Measurements from ENCODE around the gene ALKBH5.

Gene ALKBH5

GRCh38 chr17:18229254-18229653 lies 45.6 kb downstream of the ALKBH5 start:
- TF ChIP-seq CTCF (IDR thresholded peaks at IDR 0.05; ENCODE audit: control insufficient read depth, insufficient read depth, low read depth, low read length, missing control alignments) = no peak
- no peak for DNase-seq (ENCODE audit: low read depth)
- no peak overlapping the region for H3K4me3 ChIP-seq (ENCODE audit: control insufficient read depth, low read depth, low read length)

DNA sequence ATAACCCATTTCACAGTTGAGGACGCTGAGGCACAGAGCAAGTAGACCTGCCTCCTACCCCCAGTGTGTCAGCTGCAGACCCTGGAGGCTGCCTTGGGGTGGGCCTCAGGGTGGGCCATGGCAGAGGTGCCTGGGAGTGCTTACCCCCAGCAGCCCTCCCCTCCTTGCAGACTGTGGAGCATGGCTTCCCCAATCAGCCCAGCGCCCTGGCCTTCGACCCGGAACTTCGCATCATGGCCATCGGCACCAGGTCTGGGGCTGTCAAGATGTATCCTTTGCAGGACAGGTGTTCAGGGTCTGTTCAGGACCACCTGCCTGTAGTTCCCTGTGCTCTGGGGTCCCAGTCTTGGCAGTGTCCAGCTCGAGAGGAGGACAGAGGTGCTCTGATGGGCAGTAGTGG lies 46.1 kb downstream of the ALKBH5 start:
- TF ChIP-seq CTCF (IDR thresholded peaks at IDR 0.05; ENCODE audit: control insufficient read depth, insufficient read depth, low read depth, low read length, missing control alignments) = no peak
- H3K4me3 ChIP-seq (ENCODE audit: control insufficient read depth, low read depth, low read length) = no peak overlapping the region
- DNase-seq (ENCODE audit: low read depth) = no peak

DNA sequence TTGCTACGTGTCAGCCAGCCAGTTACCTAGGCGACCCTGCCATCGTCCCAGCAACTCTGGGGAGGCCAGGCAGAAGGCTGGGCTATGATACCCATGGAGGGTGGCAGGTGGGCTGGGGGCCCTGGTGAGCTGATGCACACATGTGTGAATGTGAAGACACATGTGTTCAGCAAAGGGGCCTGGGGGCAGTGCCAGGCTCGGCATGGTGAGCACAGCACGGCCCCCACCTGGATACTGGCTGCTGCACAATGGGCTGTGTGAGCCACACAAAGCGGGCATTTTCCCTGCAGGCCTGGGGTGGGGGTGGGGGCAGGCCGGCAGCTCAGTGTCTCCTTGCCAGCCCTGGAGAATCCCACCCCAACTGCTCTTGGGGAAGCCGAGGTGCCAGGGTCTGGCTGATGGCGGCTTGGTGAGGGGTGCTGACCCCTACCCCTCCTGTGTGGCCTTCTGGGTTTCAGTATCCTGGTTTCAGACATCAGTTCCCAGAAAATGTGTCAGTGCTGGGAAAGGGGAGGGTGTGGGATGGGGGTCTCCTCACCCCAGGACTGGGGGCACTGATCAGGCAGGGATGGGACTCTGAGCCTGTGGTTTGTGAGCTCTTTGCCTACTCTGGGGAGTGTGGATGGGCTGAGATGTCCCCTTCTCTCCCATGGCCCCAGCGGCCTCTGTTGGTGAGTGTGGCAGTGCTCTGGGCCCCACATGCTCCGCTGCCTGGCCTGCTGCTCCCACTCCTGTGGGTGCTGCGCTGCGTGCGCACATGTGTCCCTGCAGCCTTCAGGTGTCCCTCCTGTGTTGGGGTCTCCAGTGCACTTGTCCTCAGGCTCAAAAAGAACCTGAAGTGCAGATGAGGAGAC lies 46.9 kb downstream of the ALKBH5 start:
- no peak for TF ChIP-seq CTCF (IDR thresholded peaks at IDR 0.05; ENCODE audit: control insufficient read depth, insufficient read depth, low read depth, low read length, missing control alignments)
- DNase-seq (ENCODE audit: low read depth) = no peak
- no peak overlapping the region for H3K4me3 ChIP-seq (ENCODE audit: control insufficient read depth, low read depth, low read length)

DNA sequence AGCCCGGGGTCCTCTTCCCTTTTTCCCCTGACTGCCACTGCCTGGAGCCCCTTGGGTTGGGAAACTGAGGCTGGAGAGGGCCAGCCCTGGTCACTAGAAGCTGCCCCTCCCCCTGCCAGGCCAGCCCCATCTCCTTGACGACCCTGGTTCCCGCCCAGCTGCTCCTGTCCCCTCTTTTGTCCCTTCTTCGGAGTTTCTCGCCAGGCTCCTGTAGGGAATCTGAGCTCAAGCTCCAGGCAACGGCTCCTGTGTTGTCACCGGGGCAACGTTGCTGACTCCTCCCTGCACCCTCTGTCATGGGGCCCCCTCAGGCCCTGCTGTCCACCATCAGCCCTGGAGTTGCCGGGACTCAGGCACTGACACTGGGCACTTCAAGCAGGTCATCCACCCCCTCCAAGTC lies 47.5 kb downstream of the ALKBH5 start:
- no peak for TF ChIP-seq CTCF (IDR thresholded peaks at IDR 0.05; ENCODE audit: control insufficient read depth, insufficient read depth, low read depth, low read length, missing control alignments)
- no peak overlapping the region for H3K4me3 ChIP-seq (ENCODE audit: control insufficient read depth, low read depth, low read length)
- no peak for DNase-seq (ENCODE audit: low read depth)

- H3K4me3 ChIP-seq (ENCODE audit: control insufficient read depth, low read depth, low read length) = no peak overlapping the region
- DNase-seq (ENCODE audit: low read depth) = no peak
- no peak for TF ChIP-seq CTCF (IDR thresholded peaks at IDR 0.05; ENCODE audit: control insufficient read depth, insufficient read depth, low read depth, low read length, missing control alignments)
Observed at GRCh38 chr17:18233803-18234518, 50.3 kb downstream of the ALKBH5 start.

- TF ChIP-seq CTCF (IDR thresholded peaks at IDR 0.05; ENCODE audit: control insufficient read depth, insufficient read depth, low read depth, low read length, missing control alignments) = no peak
- no peak overlapping the region for H3K4me3 ChIP-seq (ENCODE audit: control insufficient read depth, low read depth, low read length)
- DNase-seq (ENCODE audit: low read depth) = no peak
Observed at GRCh38 chr17:18234853-18235380, 51.3 kb downstream of the ALKBH5 start.
